NCI-H748 (cell line): Measurements from ENCODE around the gene TBCD.

ENCODE experiments used
- DNase-seq: peaks from one replicate; lab custom pipeline; 2025; ENCODE audit not compliant: unreplicated experiment; lab: John Stamatoyannopoulos, UW

Gene TBCD

DNA sequence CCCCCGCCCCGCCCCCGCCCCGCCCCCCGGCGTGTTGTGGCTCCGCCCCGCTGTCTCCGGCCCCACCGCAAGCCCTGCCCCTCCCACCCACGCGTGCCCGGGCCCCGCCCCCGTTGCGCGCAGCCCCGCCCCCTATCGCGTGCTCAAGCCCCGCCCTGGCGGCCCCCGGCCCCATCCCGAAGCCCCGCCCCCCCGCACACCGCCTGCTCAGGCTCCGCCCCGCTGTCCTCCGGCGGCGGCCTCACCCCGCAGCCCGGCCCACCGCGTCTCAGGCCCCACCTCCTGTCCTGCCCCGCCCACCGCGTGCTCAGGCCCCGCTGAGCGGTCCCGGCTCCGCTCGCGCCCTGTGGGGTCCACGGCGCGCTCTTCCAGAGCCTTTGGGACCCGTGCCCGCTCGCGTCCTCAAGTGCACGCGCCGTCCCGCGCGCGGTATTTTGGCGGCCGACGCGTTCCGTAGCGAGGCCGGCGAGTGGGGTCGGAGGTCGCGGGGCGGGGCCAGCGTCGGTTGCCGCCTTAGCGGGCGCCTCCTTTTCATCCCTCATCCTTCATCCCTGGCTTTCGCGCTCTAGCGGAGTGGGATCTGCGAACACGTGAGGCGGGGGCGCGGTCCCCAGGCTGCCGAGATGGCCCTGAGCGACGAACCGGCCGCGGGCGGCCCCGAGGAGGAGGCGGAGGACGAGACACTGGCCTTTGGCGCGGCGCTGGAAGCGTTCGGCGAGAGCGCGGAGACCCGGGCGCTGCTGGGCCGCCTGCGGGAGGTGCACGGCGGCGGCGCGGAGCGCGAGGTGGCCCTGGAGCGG is at the start of gene TBCD:
Gene TBCD, plus strand, starts transcription at position 495 of the 800 bp plus-strand sequence. Its CDS starts 129 bp downstream, at position 624.
- peak; percentile 93 for DNase-seq

DNA sequence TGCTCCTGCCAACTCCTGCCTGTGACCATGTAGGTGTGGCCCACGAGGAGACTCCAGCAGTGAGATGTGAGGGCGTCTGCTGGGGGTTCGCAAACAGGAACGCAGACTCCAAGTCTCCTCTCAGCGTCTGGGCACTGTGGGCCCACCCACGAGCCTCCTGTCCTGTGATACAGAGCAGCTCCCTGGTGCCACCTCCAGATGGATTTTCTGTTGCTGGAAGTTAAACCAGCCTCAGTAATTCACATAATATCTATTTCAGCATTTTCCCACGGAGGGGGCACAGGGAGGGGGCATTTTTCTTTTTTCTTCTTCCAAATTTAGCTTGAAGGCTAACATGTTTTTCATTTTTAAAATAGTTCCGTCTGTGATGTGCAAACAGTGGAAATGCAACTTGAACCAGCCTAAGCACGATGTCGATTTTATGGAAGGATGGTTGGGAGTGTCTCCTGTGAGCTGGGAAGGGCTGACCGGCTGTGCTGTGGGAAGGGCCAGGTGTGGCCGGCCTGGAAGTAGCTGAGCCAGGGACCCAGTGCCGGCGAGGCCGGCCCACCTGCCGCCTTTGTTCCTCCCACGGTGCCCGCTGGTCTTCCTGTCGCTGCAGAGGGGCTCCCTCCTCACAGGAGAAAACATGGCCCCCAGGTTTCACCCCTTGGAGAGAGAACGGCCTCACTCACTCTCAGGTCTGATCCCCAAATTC is 49.5 kb upstream of the TBCD start:
- no peak for DNase-seq

DNA sequence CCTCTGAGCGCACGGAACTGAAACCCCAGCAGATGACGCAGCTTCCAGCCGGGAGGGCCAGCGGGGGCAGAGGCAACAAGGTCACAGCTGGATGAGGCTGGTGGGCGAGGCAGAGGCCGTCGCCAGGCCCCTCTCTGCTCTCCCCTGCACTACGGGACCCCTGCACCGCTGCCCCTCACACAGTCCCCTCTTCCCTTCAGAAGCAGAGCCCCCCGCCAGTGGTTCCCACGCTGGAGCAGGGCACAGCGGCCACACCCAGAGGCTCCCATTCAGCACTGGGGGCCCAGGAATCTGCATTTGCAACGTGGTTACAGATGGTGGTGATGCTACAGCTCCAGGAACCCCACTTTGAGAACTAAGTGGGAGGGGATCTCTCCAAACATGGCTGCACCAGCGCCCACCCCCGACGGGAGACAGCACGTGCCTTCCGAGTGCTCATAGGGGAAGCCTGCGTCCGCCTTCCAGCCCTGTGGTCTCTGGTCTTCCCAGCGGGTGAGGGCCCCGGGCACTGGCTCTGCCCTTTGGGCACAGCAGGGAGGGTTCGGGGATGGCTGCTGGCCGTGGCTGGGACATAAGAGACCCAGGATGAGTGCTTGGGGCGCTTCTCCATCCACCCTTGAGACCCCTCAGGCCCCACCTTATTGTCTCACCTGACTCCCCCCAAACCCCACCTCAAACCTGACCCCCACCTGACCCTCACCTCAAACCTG is 48.7 kb upstream of the TBCD start:
- no peak for DNase-seq

DNA sequence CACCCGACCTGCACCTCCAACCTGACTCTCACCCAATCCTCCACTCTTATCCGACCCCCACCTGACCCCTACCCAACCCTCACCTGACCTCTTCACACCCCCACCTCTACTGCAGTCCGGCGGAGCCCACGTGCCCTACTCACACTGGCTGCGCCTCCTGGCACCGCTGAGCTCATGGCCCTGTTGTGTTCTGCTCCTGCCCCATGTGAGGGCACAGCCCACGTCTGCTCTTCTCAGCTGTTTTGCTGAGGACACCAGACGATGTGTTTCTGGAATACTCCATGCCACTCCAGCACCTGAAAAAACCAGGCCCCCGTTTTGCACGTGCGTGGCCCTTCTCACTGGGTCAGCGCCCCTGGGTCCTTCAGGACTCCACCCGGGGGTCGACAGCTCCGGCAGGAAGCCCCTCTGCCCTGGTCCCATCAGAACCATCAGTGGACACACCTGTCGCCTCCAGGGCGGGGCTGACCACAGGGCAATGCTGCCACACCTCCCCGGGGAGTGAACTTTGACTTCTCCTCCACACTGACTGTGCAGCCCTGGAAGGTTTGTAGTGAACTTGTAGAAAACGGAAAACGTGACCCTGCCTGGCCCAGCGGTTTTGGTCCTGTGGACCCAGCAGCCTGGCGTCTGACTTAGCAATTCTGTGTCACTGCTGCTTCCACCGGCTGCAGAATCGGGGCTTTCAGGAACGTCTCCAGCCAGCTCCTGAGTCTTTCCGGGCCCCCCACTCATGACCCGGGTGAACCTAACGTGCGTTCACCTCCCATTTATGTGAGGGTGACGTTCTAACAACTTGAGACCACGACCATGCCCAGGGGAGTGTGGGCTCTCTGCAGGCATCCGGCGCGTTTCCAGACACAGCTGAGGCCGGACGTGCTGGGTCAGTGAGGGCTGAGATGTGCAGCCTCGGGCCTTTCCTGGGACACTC is 47.7 kb upstream of the TBCD start:
- no peak for DNase-seq

DNA sequence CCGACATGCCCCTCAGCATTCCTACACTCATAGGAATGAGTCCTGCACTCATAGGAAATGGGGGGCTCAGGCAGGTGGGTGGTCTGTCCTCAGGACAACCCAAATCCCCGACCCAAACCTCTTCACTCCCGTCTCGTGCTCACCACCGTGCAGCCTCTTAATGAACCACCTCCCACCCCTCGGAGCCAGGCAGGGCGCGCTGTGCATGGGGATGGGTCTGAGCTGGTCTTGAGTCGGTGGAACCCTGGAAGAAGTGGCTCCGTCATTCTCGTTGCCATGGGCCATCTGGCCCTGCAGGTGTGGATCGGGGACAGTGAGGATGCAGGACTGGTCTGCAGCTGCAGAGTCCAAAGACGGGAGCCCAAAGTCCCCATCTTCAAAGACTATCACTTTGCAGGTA is 47.0 kb upstream of the TBCD start:
- DNase-seq = no peak

DNA sequence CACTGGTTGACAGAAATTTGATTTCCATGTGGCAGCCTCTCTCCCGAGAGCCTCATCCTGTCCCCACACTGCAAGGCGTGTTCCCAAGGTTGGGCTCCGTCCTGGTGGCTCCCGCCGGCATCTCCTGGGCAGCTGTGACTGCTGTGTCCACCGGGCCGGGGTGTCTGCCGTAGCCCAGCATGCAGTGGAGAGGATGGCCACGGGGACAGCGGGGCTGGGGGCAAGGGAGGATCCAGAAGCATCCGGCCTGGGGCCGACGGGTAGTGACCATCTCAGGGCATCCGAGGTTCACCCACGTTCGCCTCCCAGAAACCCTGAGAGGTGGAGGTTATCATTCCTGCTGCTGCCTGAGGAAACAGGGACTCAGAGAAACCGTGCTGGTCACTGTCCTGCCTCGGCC is 46.1 kb upstream of the TBCD start:
- no peak for DNase-seq

DNA sequence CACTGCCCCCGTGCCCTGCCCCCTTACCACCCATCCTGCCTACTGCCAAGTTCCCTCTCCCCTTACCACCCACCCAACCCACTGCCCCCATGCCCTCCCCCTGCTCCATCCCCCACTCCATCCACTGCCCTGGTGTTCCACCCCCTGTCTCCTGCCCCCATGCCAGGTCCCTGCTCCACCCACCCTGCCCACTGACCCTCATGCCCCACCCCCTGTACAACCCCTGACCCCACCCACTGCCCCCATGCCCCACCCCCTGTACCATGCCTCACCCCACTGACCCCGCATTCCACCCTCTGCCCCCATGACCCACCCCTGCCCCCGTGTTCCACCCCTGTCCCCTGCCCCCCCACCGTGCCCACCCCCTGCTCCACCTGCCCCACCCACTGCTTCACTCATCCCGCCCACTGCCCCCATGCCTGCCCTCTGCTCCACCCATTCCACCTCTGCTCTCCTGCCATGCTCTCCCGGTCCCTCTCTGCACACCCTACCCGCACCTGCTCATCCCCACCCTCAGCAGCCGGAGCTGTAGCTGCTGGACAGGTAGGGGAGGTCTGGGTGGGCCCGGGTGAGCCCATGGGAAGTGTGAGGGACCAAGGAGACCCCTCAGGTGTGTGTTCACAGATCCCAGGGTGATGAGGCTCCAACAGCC is 42.7 kb upstream of the TBCD start:
- DNase-seq = no peak

- no peak for DNase-seq
Observed at GRCh38 chr17:82709676-82710498, 42.0 kb upstream of the TBCD start.

DNA sequence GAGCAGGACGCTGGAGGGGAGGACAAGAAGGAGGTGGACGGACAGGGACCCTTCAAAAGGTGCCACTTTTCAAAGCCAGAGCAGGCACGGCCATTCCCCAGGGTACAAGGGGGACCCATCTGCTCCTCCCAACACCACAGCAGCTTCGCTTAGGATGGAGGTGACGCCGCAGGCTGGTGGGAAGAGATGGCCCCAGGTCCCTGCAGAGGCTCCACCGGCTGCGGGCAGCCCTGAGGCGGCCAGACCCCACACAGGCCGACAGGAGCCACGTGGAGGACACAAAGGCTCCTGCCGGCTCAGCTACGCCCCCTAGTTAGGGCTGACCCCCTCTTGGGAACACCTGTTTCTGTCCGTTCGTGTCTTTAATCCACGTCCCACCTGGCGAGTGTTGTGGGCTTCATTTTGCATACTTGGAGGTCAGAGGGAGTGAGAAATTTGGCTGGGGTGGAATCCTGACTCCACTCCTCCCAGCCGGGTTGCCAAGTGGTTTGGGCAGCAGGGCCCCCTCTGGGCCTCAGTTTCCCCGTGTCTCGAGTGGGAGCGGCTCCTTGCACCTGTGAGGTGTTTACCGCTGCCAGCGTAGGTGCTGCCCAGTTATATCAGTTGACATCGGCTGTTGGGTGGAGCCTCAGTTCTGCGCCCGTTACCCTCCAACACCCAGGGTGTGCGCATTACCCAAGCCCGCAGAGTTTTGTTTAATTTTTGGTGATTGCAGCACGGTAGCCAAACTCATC is 41.2 kb upstream of the TBCD start:
- no peak for DNase-seq

DNA sequence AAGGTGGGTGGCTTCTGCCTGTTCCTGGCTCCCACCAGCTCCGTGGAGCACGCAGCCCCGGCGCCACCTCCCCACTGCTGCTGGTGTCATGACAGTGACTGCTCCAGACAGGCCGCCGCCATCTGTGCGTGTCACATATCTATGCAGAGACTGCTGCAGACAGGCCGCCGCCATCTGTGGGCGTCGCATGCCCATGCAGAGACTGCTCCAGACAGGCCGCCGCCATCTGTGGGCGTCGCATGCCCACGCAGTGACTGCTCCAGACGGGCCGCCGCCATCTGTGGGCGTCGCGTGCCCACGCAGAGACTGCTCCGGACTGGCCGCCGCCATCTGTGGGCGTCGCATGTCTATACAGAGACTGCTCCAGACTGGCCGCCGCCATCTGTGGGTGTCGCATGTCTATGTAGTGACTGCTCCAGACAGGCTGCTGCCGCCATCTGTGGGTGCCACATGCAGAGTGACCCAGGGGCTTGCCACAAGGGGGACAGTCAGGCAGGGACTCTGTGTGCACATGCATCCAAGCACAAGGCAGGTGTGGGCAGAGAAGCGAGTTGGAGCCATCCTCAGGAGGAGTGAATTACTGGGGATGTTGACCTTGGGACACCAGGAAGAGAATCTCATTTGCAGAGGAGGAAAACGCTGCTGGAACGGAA is 38.7 kb upstream of the TBCD start:
- DNase-seq = no peak

DNA sequence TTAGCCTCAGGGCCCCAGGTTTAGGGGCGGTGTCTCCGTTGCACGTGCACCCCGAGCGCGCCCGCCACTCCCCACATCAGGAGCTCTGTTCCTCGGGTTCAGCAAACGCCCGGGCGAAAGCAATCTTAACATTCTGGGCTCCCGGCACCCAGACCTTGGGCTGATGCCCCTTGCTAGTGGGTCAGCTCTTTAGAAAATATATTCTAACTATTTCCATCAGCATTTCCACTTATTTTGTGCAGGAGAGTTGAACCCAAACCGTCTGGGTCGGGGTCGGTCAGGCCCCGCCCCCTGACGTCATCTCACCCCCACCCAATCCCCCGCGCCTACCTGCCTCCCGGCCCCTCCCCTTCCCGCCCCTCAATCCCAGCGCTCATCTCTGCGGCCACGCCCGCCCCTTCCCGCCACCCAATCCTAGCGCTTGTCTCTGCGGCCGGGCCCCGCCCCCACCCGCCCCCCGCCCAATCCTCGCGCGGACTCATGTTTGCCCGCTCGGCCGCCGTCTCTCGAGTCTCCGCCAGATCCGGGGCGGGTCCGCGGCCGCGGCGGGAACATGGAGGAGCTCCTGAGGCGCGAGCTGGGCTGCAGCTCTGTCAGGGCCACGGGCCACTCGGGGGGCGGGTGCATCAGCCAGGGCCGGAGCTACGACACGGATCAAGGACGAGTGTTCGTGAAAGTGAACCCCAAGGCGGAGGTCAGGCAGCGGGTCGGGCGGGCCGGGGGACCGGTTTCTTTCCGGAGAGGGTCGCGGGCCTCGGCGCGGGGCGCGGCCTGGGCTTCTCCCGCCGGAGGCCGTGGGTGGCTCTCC is 35.5 kb upstream of the TBCD start, which contains the start of gene FN3KRP:
Gene FN3KRP, plus strand, starts transcription at position 504 of the 808 bp plus-strand sequence. Its CDS starts 50 bp downstream, at position 554.
- peak; percentile 96 for DNase-seq

DNA sequence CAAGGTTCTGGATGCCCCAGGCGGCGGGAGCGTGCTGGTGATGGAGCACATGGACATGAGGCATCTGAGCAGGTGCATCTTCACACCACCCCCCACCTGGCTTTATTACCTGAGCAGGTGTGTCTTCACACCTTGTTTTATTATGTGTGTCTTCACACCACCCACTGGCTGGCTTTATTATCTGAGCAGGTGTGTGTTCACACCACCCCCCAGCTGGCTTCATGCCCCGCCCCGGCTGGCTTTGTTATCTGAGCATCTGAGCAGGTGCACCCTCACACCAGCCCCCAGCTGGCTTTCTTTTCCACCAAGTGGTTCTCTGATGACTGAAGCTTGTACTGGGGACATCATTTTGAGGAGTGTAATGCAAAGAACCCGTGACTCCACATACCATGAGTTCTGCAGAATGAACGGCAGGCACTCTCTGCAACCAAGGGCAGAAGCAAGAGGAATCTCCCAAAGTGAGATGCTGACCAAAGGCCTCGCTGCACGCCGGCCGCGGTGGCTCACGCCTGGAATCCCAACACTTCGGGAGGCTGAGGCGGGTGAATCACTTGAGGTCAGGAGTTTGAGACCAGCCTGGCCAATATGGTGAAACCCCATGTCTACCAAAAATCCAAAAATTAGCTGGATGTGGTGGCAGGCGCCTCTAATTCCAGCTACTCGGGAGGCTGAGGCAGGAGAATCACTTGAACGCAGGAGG is 32.7 kb upstream of the TBCD start:
- peak; percentile 71 for DNase-seq

GRCh38 chr17:82720204-82720603 is 31.7 kb upstream of the TBCD start:
- DNase-seq = no peak

DNA sequence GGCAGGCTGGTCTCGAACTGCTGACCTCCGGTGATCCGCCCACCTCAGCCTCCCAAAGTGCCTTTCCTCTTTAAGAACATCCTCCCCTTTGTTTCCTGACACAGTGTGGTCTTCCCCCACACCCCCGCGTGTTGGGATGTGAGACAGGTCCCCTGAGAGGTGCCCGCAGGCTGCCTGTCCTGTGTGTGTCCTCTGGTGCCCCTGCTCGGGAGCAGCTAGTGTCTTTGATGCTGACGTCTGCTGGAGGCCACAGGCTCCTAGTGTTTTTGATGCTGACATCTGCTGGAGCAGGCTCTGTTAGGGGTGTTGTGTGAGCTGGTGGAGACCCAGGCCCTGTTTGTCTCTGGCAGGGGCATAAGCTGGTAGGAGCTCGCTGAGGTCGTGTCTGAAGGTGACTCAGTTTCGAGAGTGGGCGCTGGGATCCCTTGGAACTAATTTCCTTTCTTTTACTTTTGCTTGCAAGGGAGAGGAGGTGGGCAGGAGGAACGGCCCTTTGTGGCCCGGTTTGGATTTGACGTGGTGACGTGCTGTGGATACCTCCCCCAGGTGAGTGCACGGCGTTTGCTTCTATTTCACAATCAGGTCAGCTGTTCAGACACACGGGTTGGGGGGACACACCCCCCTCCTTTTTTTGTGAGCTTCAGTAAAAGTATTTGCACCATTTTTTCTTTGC is 29.4 kb upstream of the TBCD start:
- DNase-seq = no peak

GRCh38 chr17:82723169-82723807 is 28.6 kb upstream of the TBCD start:
- DNase-seq = no peak

DNA sequence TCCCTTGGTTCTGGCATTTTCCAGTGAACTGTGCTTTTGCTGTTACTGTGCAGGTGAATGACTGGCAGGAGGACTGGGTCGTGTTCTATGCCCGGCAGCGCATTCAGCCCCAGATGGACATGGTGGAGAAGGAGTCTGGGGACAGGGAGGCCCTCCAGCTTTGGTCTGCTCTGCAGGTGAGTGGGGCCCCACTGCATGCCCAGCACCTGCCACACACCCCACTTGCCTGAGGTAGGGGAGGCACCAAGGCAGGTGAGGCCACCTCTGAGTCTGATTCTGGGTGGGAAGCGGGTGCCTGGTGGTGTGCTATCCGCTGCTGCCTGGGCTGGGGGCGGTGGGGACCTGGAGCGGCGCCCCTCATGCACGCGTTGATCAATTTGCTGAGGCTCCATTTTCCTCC is 25.4 kb upstream of the TBCD start:
- DNase-seq = no peak
